SJCRH30 (cell line): ENCODE measurements around the gene PHRF1. TPM values are rescaled to one million over a fixed set of nuclear protein-coding genes. Genes with fewer than 3 reads are reported as not detected.
A peak's percentile ranks its signal among the peaks of the same experiment; 100 is the strongest.

ENCODE experiments used
- DNase-seq, 2 experiments: peaks; one replicate each; pipeline ENCODE4 v3.0.0-alpha.2; 2015 to 2020
- H3K27ac ChIP-seq: fragments of 250-450 bp; sonication (Bioruptor Pico); 2 replicates; pipeline ENCODE4 v1.5.1; 2020; ENCODE audit warnings: mild to moderate bottlenecking, moderate library complexity
- H3K27me3 ChIP-seq: fragments of 250-450 bp; sonication (Bioruptor Pico); 2 replicates; pipeline ENCODE4 v1.5.1; 2020; ENCODE audit warnings: mild to moderate bottlenecking, moderate library complexity
- H3K36me3 ChIP-seq: fragments of 250-450 bp; sonication (Bioruptor Pico); 2 replicates; pipeline ENCODE4 v1.5.1; 2020; ENCODE audit warnings: mild to moderate bottlenecking, moderate library complexity
- H3K4me1 ChIP-seq: fragments of 250-450 bp; sonication (Bioruptor Pico); 2 replicates; pipeline ENCODE4 v1.5.1; 2020; ENCODE audit warnings: mild to moderate bottlenecking, moderate library complexity
- H3K4me3 ChIP-seq: fragments of 250-450 bp; sonication (Bioruptor Pico); 2 replicates; pipeline ENCODE4 v1.5.1; 2020; ENCODE audit warnings: mild to moderate bottlenecking, moderate library complexity
- H3K9me3 ChIP-seq: fragments of 250-450 bp; sonication (Bioruptor Pico); replicated peaks from 2 replicates; pipeline ENCODE4 v1.5.1; 2020; ENCODE audit warnings: mild to moderate bottlenecking, moderate library complexity
- total RNA-seq: library from RNA; depleted of rRNA; stranded (reverse); fragments of >200 nt; shearing (Covaris generic); gene quantifications from 2 replicates; pipeline ENCODE4 v1.2.3, GENCODE V29; 2014

PHRF1 gene
- total RNA-seq, 1 experiment from 2014 or later = 34.3 TPM

GRCh38 chr11:535519-536454 lies 40.5 kb upstream of the PHRF1 start, which contains the start of gene HRAS:
Gene HRAS, minus strand, starts transcription at chr11:535576.
- no peaks in the 10 kb centered on the region for H3K27me3 ChIP-seq
- H3K9me3 ChIP-seq = no peaks in the 10 kb centered on the region
- peak; percentile 91 to 94 for DNase-seq
- H3K36me3 ChIP-seq = peaks cover 12% of the 10 kb centered on the region
- no peaks in the 10 kb centered on the region for H3K4me1 ChIP-seq
- H3K27ac ChIP-seq = peak within 1 kb of the TSS; percentile 20; the same call in 1 of the 2 replicates
- H3K4me3 ChIP-seq = peak within 1 kb of the TSS; percentile 79

GRCh38 chr11:536841-537621 lies 39.2 kb upstream of the PHRF1 start, which contains the start of gene LRRC56:
Gene LRRC56, plus strand, starts transcription at chr11:537527. Its CDS starts 3,158 bp downstream, at chr11:540685.
- H3K36me3 ChIP-seq = peaks cover 11% of the 10 kb centered on the region
- no peaks in the 10 kb centered on the region for H3K4me1 ChIP-seq
- peak; percentile 50 for DNase-seq
- no peaks in the 10 kb centered on the region for H3K27me3 ChIP-seq
- no peaks in the 10 kb centered on the region for H3K9me3 ChIP-seq
- H3K4me3 ChIP-seq = no peak within 1 kb of the TSS; the same call in 1 of the 2 replicates
- H3K27ac ChIP-seq = no peak within 1 kb of the TSS

- H3K9me3 ChIP-seq = no peaks in the 10 kb centered on the region
- H3K27ac ChIP-seq = no peak overlapping the region
- no peak overlapping the region for H3K4me3 ChIP-seq
- H3K36me3 ChIP-seq = peaks cover 4% of the 10 kb centered on the region
- no peaks in the 10 kb centered on the region for H3K27me3 ChIP-seq
- peak in 1 of 2 experiments; percentile 1 for DNase-seq
- H3K4me1 ChIP-seq = no peaks in the 10 kb centered on the region
Measured at GRCh38 chr11:537622-538430, 38.4 kb upstream of the PHRF1 start.

- no peak overlapping the region for H3K4me3 ChIP-seq
- peaks cover under 1% of the 10 kb centered on the region for H3K36me3 ChIP-seq
- no peaks in the 10 kb centered on the region for H3K4me1 ChIP-seq
- no peaks in the 10 kb centered on the region for H3K9me3 ChIP-seq
- H3K27me3 ChIP-seq = no peaks in the 10 kb centered on the region
- peak in 1 of 2 experiments; percentile 2 for DNase-seq
- H3K27ac ChIP-seq = no peak overlapping the region
Measured at GRCh38 chr11:538431-539051, 37.7 kb upstream of the PHRF1 start.

- no peak for DNase-seq
- H3K27me3 ChIP-seq = no peaks in the 10 kb centered on the region
- H3K4me3 ChIP-seq = no peak overlapping the region
- H3K36me3 ChIP-seq = no peaks in the 10 kb centered on the region
- no peak overlapping the region for H3K27ac ChIP-seq
- H3K4me1 ChIP-seq = no peaks in the 10 kb centered on the region
- no peaks in the 10 kb centered on the region for H3K9me3 ChIP-seq
Measured at GRCh38 chr11:539971-540481, 36.2 kb upstream of the PHRF1 start.

GRCh38 chr11:540583-541432 lies 35.5 kb upstream of the PHRF1 start:
- no peak for DNase-seq
- no peaks in the 10 kb centered on the region for H3K9me3 ChIP-seq
- H3K27ac ChIP-seq = no peak overlapping the region
- H3K27me3 ChIP-seq = no peaks in the 10 kb centered on the region
- H3K4me3 ChIP-seq = no peak overlapping the region
- H3K4me1 ChIP-seq = no peaks in the 10 kb centered on the region
- no peaks in the 10 kb centered on the region for H3K36me3 ChIP-seq

GRCh38 chr11:541433-541885 lies 34.8 kb upstream of the PHRF1 start:
- no peak for DNase-seq
- no peak overlapping the region for H3K4me3 ChIP-seq
- no peaks in the 10 kb centered on the region for H3K4me1 ChIP-seq
- no peaks in the 10 kb centered on the region for H3K36me3 ChIP-seq
- H3K27ac ChIP-seq = no peak overlapping the region
- H3K27me3 ChIP-seq = no peaks in the 10 kb centered on the region
- no peaks in the 10 kb centered on the region for H3K9me3 ChIP-seq

- Histone ChIP-seq H3K36me3 (no peaks in the 10 kb centered on the region), H3K4me1 (no peaks in the 10 kb centered on the region), H3K4me3 (no peak overlapping the region), H3K9me3 (no peaks in the 10 kb centered on the region), H3K27ac (no peak overlapping the region), H3K27me3 (no peaks in the 10 kb centered on the region)
- no peak for DNase-seq
Measured at GRCh38 chr11:544817-545166, 31.5 kb upstream of the PHRF1 start.

- no peak overlapping the region for H3K4me3 ChIP-seq
- no peaks in the 10 kb centered on the region for H3K27me3 ChIP-seq
- H3K4me1 ChIP-seq = no peaks in the 10 kb centered on the region
- no peak for DNase-seq
- H3K9me3 ChIP-seq = no peaks in the 10 kb centered on the region
- no peaks in the 10 kb centered on the region for H3K36me3 ChIP-seq
- H3K27ac ChIP-seq = no peak overlapping the region
Measured at GRCh38 chr11:545171-545570, 31.1 kb upstream of the PHRF1 start.

GRCh38 chr11:548700-549603 lies 27.3 kb upstream of the PHRF1 start:
- H3K9me3 ChIP-seq = no peaks in the 10 kb centered on the region
- H3K27ac ChIP-seq = no peak overlapping the region
- H3K27me3 ChIP-seq = peaks cover 2% of the 10 kb centered on the region; the same call in 1 of the 2 replicates
- H3K4me1 ChIP-seq = peaks cover 4% of the 10 kb centered on the region
- no peak overlapping the region for H3K4me3 ChIP-seq
- no peak for DNase-seq
- no peaks in the 10 kb centered on the region for H3K36me3 ChIP-seq

- Histone ChIP-seq H3K4me3 (no peak overlapping the region), H3K36me3 (no peaks in the 10 kb centered on the region), H3K27ac (no peak overlapping the region), H3K4me1 (peaks cover 12% of the 10 kb centered on the region), H3K9me3 (no peaks in the 10 kb centered on the region), H3K27me3 (peaks cover 4% of the 10 kb centered on the region; the same call in 1 of the 2 replicates)
- no peak for DNase-seq
Measured at GRCh38 chr11:550021-550745, 26.1 kb upstream of the PHRF1 start.

GRCh38 chr11:550746-551085 lies 25.6 kb upstream of the PHRF1 start:
- Histone ChIP-seq H3K27me3 (peaks cover 4% of the 10 kb centered on the region; the same call in 1 of the 2 replicates), H3K4me3 (no peak overlapping the region)

More at GRCh38 chr11:550746-551085, 25.6 kb upstream of the PHRF1 start:
- Histone ChIP-seq H3K36me3 (no peaks in the 10 kb centered on the region), H3K4me1 (peaks cover 12% of the 10 kb centered on the region), H3K27ac (no peak overlapping the region), H3K9me3 (no peaks in the 10 kb centered on the region)
- DNase-seq = no peak
